GM18867 (cell line): ENCODE data around the gene FLYWCH1.
"Not testable (repeated sequence)": the region's sequence is repeated elsewhere in the genome, so short reads cannot be mapped to it uniquely, and the experiment has no call there.

Source experiments
- ATAC-seq: cut with Tn5 transposase; IDR thresholded peaks from one replicate; pipeline ENCODE4 v1.9.1; 2021; ENCODE audit warnings: mild to moderate bottlenecking, moderate library complexity; ENCODE audit not compliant: unreplicated experiment

FLYWCH1 gene

GRCh38 chr16:2898831-2899563 is 12.7 kb upstream of the FLYWCH1 start:
- ATAC-seq = no peak

- ATAC-seq = no peak
Observed at GRCh38 chr16:2899564-2900072, 12.1 kb upstream of the FLYWCH1 start.

- no peak for ATAC-seq
Observed at GRCh38 chr16:2900526-2901075, 11.1 kb upstream of the FLYWCH1 start.

GRCh38 chr16:2902337-2903130 is 9.2 kb upstream of the FLYWCH1 start:
- ATAC-seq = no peak

GRCh38 chr16:2904100-2904921 is 7.4 kb upstream of the FLYWCH1 start:
- ATAC-seq = peak; percentile 37

- ATAC-seq = peak; percentile 28
Observed at GRCh38 chr16:2904922-2905240, 6.8 kb upstream of the FLYWCH1 start.

GRCh38 chr16:2905241-2905987 is 6.3 kb upstream of the FLYWCH1 start:
- peak; percentile 73 for ATAC-seq

GRCh38 chr16:2905988-2906387 is 5.7 kb upstream of the FLYWCH1 start:
- no peak for ATAC-seq

GRCh38 chr16:2907084-2907753 is 4.5 kb upstream of the FLYWCH1 start:
- ATAC-seq = not testable (repeated sequence)

GRCh38 chr16:2910441-2910969 is 1.2 kb upstream of the FLYWCH1 start:
- ATAC-seq = no peak

- peak; percentile 15 for ATAC-seq
Observed at GRCh38 chr16:2912330-2913199, 834 bp downstream of the FLYWCH1 start.

- ATAC-seq = no peak
Observed at GRCh38 chr16:2913603-2914002, 1.9 kb downstream of the FLYWCH1 start.

GRCh38 chr16:2914233-2914632 is 2.5 kb downstream of the FLYWCH1 start:
- ATAC-seq = no peak

- no peak for ATAC-seq
Observed at GRCh38 chr16:2915196-2915929, 3.6 kb downstream of the FLYWCH1 start.

GRCh38 chr16:2919511-2920255 is 8.0 kb downstream of the FLYWCH1 start:
- ATAC-seq = no peak

GRCh38 chr16:2923481-2923880 is 11.8 kb downstream of the FLYWCH1 start:
- no peak for ATAC-seq
